NB4 (cell line): ENCODE data around the gene PROZ.

Experiments used
- DNase-seq: peaks from one replicate; pipeline ENCODE4 v3.0.0; 2010; ENCODE audit warnings: low read depth
- H3K4me3 ChIP-seq: one replicate; pipeline ENCODE4 v1.5.1; 2011; ENCODE audit warnings: mild to moderate bottlenecking, low read depth, low read length, moderate library complexity
- CTCF ChIP-seq: IDR thresholded peaks from one replicate; pipeline ENCODE4 v1.5.1; 2012; ENCODE audit warnings: low read depth, low read length
- MAX ChIP-seq: IDR thresholded peaks from 2 replicates; pipeline ENCODE4 v1.6.1; 2011; ENCODE audit warnings: low read depth, low read length
- MYC ChIP-seq: IDR thresholded peaks from 2 replicates; pipeline ENCODE4 v1.6.1; 2011; ENCODE audit warnings: low read depth, low read length
- POLR2A ChIP-seq: IDR thresholded peaks from 2 replicates; pipeline ENCODE4 v1.6.1; 2011; ENCODE audit warnings: mild to moderate bottlenecking; ENCODE audit not compliant: insufficient read length; ENCODE audit errors: extremely low read depth

The PROZ gene

DNA sequence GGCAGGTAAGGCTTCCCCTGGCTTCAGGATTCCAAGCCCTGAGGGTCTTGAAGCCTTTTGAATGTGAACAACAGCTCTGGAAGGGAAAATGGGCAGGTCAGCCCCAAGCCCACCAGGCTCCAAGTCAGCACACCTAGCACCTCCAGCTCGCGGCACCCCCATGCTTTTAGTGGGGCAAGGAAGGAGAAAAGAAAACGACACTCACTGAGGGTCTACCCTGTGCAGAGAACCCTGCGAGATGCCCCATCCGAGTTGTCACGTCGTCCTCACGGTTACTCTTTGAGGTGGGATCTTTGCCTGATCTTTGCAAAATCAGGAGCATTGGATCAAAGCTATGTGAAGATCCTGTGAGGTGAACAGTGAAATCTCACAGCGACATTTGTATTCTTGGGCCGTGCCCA lies 41.6 kb upstream of the PROZ start:
- no peak for DNase-seq
- no peak overlapping the region for H3K4me3 ChIP-seq

GRCh38 chr13:113117335-113117872 lies 41.0 kb upstream of the PROZ start:
- no peak overlapping the region for H3K4me3 ChIP-seq
- TF ChIP-seq MAX: no peak
- no peak for TF ChIP-seq MYC
- TF ChIP-seq CTCF: no peak
- no peak for TF ChIP-seq POLR2A
- DNase-seq: no peak

More for the DNA sequence above, 41.6 kb upstream of the PROZ start:
- TF ChIP-seq CTCF: no peak
- no peak for TF ChIP-seq POLR2A
- TF ChIP-seq MYC: no peak
- no peak for TF ChIP-seq MAX

- H3K4me3 ChIP-seq: no peak overlapping the region
- no peak for DNase-seq
- TF ChIP-seq CTCF: no peak
- no peak for TF ChIP-seq MAX
- TF ChIP-seq MYC: no peak
- no peak for TF ChIP-seq POLR2A
Measured at GRCh38 chr13:113117911-113118260, 40.6 kb upstream of the PROZ start.

DNA sequence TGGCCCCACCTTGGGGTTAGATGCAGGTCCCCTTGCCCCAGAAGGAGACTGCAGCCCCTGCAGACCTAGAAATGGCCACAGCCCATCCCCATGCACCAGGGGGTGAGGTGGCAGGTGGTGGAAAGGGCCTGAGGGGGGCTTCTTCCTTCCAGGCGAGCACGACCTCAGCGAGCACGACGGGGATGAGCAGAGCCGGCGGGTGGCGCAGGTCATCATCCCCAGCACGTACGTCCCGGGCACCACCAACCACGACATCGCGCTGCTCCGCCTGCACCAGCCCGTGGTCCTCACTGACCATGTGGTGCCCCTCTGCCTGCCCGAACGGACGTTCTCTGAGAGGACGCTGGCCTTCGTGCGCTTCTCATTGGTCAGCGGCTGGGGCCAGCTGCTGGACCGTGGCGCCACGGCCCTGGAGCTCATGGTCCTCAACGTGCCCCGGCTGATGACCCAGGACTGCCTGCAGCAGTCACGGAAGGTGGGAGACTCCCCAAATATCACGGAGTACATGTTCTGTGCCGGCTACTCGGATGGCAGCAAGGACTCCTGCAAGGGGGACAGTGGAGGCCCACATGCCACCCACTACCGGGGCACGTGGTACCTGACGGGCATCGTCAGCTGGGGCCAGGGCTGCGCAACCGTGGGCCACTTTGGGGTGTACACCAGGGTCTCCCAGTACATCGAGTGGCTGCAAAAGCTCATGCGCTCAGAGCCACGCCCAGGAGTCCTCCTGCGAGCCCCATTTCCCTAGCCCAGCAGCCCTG lies 40.0 kb upstream of the PROZ start:
- DNase-seq: no peak
- TF ChIP-seq MYC: no peak
- no peak for TF ChIP-seq POLR2A
- TF ChIP-seq MAX: no peak
- TF ChIP-seq CTCF: no peak
- no peak overlapping the region for H3K4me3 ChIP-seq

DNA sequence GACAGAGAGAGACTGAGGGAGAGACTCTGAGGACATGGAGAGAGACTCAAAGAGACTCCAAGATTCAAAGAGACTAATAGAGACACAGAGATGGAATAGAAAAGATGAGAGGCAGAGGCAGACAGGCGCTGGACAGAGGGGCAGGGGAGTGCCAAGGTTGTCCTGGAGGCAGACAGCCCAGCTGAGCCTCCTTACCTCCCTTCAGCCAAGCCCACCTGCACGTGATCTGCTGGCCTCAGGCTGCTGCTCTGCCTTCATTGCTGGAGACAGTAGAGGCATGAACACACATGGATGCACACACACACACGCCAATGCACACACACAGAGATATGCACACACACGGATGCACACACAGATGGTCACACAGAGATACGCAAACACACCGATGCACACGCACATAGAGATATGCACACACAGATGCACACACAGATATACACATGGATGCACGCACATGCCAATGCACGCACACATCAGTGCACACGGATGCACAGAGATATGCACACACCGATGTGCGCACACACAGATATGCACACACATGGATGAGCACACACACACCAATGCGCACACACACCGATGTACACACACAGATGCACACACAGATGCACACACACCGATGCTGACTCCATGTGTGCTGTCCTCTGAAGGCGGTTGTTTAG lies 39.2 kb upstream of the PROZ start:
- H3K4me3 ChIP-seq: no peak overlapping the region
- TF ChIP-seq CTCF (no peak), MAX (no peak), MYC (no peak), POLR2A (no peak)
- no peak for DNase-seq
